Inflammatory macrophage treated with lipopolysaccharide for 1 hour (primary cell): ENCODE measurements around the gene NOL4L.
A peak's percentile ranks its signal among the peaks of the same experiment; 100 is the strongest.

Experiments used
- DNase-seq, 2 donors: peaks; one replicate each; pipeline ENCODE4 v3.0.0-alpha.2; 2020 to 2022

NOL4L gene

GRCh38 chr20:32481311-32482142 lies 103.6 kb downstream of the NOL4L start:
- DNase-seq = peak in 1 of 2 donors; percentile 18

- no peak for DNase-seq
These were observed 104.5 kb downstream of the NOL4L start for GRCh38 chr20:32480371-32481241.

- DNase-seq = no peak
These were observed 105.4 kb downstream of the NOL4L start for GRCh38 chr20:32479697-32480171.

- DNase-seq = no peak
These were observed 106.1 kb downstream of the NOL4L start for GRCh38 chr20:32479012-32479411.

GRCh38 chr20:32478576-32478975 lies 106.6 kb downstream of the NOL4L start:
- no peak for DNase-seq

GRCh38 chr20:32477594-32478512 lies 107.3 kb downstream of the NOL4L start:
- DNase-seq = no peak

- DNase-seq = no peak
These were observed 108.2 kb downstream of the NOL4L start for GRCh38 chr20:32476684-32477593.

- peak; percentile 65 to 69 for DNase-seq
These were observed 109.9 kb downstream of the NOL4L start for GRCh38 chr20:32474967-32475811.

- no peak for DNase-seq
These were observed 110.5 kb downstream of the NOL4L start for GRCh38 chr20:32474717-32474966.

GRCh38 chr20:32474009-32474716 lies 111.0 kb downstream of the NOL4L start:
- DNase-seq = no peak

GRCh38 chr20:32473231-32474008 lies 111.7 kb downstream of the NOL4L start:
- DNase-seq = no peak

- no peak for DNase-seq
These were observed 112.4 kb downstream of the NOL4L start for GRCh38 chr20:32472581-32473207.

GRCh38 chr20:32470940-32471339 lies 114.2 kb downstream of the NOL4L start:
- no peak for DNase-seq

- peak in 1 of 2 donors; percentile 30 for DNase-seq
These were observed 114.9 kb downstream of the NOL4L start for GRCh38 chr20:32470025-32470861.

- no peak for DNase-seq
These were observed 116.3 kb downstream of the NOL4L start for GRCh38 chr20:32468860-32469259.

GRCh38 chr20:32468313-32468640 lies 116.9 kb downstream of the NOL4L start:
- no peak for DNase-seq

GRCh38 chr20:32467506-32468312 lies 117.4 kb downstream of the NOL4L start:
- DNase-seq = no peak
